HEK293 (cell line): Measurements from ENCODE around the gene CTPS1.

Experiments used
- EGR2 ChIP-seq: fragments of 450-650 bp; formaldehyde crosslinking; IDR thresholded peaks from 2 replicates; pipeline ENCODE4 v1.5.1; 2016; ENCODE audit warnings: low read depth, missing biosample characterization, missing genetic modification characterization
- HOXA7 ChIP-seq: sonication (generic); formaldehyde crosslinking; IDR thresholded peaks from 2 replicates; pipeline ENCODE4 v1.8.1; 2022; ENCODE audit warnings: missing genetic modification reagents, borderline replicate concordance
- KLF9 ChIP-seq: fragments of 450-650 bp; formaldehyde crosslinking; IDR thresholded peaks from 2 replicates; pipeline ENCODE4 v1.5.1; 2016; ENCODE audit warnings: missing biosample characterization, missing genetic modification characterization, low read depth
- MYNN ChIP-seq: fragments of 450-650 bp; formaldehyde crosslinking; IDR thresholded peaks from 2 replicates; pipeline ENCODE4 v1.5.1; 2016; ENCODE audit warnings: missing biosample characterization, missing genetic modification characterization, borderline replicate concordance
- OVOL3 ChIP-seq: fragments of 450-650 bp; formaldehyde crosslinking; IDR thresholded peaks from 2 replicates; pipeline ENCODE4 v1.5.1; 2016; ENCODE audit warnings: missing biosample characterization, missing genetic modification characterization
- SETDB1 ChIP-seq: IDR thresholded peaks from one replicate; pipeline ENCODE4 v1.6.1; 2017; ENCODE audit warnings: mild to moderate bottlenecking, low read length, moderate library complexity, mixed read lengths; ENCODE audit not compliant: insufficient read length
- ZBTB1 ChIP-seq: fragments of 450-650 bp; formaldehyde crosslinking; IDR thresholded peaks from 2 replicates; pipeline ENCODE4 v1.5.1; 2016; ENCODE audit warnings: missing biosample characterization, missing genetic modification characterization
- ZBTB48 ChIP-seq: fragments of 450-650 bp; formaldehyde crosslinking; IDR thresholded peaks from 2 replicates; pipeline ENCODE4 v1.5.1; 2016; ENCODE audit warnings: missing biosample characterization, missing genetic modification characterization
- ZNF19 ChIP-seq: fragments of 450-650 bp; formaldehyde crosslinking; IDR thresholded peaks from 2 replicates; pipeline ENCODE4; 2016; ENCODE audit warnings: missing biosample characterization, missing genetic modification characterization, low read depth
- ZNF221 ChIP-seq: fragments of 450-650 bp; formaldehyde crosslinking; IDR thresholded peaks from 2 replicates; pipeline ENCODE4 v1.5.1; 2017; ENCODE audit warnings: missing biosample characterization, missing genetic modification characterization, borderline replicate concordance
- ZNF223 ChIP-seq: fragments of 450-650 bp; formaldehyde crosslinking; IDR thresholded peaks from 2 replicates; pipeline ENCODE4 v1.5.1; 2016; ENCODE audit warnings: missing biosample characterization, missing genetic modification characterization
- ZNF23 ChIP-seq: fragments of 450-650 bp; formaldehyde crosslinking; IDR thresholded peaks from 2 replicates; pipeline ENCODE4 v1.5.1; 2016; ENCODE audit warnings: missing biosample characterization, missing genetic modification characterization, borderline replicate concordance
- ZNF302 ChIP-seq: fragments of 450-650 bp; formaldehyde crosslinking; IDR thresholded peaks from 2 replicates; pipeline ENCODE4 v1.5.1; 2016; ENCODE audit warnings: missing biosample characterization, missing genetic modification characterization, low read depth
- ZNF37A ChIP-seq: fragments of 450-650 bp; IDR thresholded peaks from 2 replicates; pipeline ENCODE4 v1.5.1; 2018; ENCODE audit warnings: missing biosample characterization, missing genetic modification characterization
- ZNF391 ChIP-seq: fragments of 450-650 bp; formaldehyde crosslinking; IDR thresholded peaks from 2 replicates; pipeline ENCODE4 v1.5.1; 2016; ENCODE audit warnings: low read depth, missing biosample characterization, missing genetic modification characterization, borderline replicate concordance
- ZNF48 ChIP-seq: fragments of 450-650 bp; formaldehyde crosslinking; IDR thresholded peaks from 2 replicates; pipeline ENCODE4 v1.5.1; 2016; ENCODE audit warnings: missing biosample characterization, missing genetic modification characterization
- ZNF529 ChIP-seq: fragments of 450-650 bp; formaldehyde crosslinking; IDR thresholded peaks from 2 replicates; pipeline ENCODE4 v1.5.1; 2017; ENCODE audit warnings: missing genetic modification characterization, missing biosample characterization; ENCODE audit not compliant: insufficient replicate concordance
- ZNF549 ChIP-seq: fragments of 450-650 bp; IDR thresholded peaks from 2 replicates; pipeline ENCODE4 v1.5.1; 2018; ENCODE audit warnings: missing biosample characterization, missing genetic modification characterization, mild to moderate bottlenecking, inconsistent platforms, moderate library complexity
- ZNF555 ChIP-seq: fragments of 450-650 bp; formaldehyde crosslinking; conservative IDR thresholded peaks from 2 replicates; pipeline ENCODE4 v1.5.1; 2017; ENCODE audit warnings: missing biosample characterization, mild to moderate bottlenecking, missing genetic modification characterization, inconsistent platforms
- ZNF629 ChIP-seq: fragments of 450-650 bp; formaldehyde crosslinking; IDR thresholded peaks from 2 replicates; pipeline ENCODE4 v1.5.1; 2017; ENCODE audit warnings: missing biosample characterization, missing genetic modification characterization
- ZNF670 ChIP-seq: fragments of 450-650 bp; formaldehyde crosslinking; IDR thresholded peaks from 2 replicates; pipeline ENCODE4 v1.5.1; 2016; ENCODE audit warnings: missing biosample characterization, missing genetic modification characterization, low read depth
- ZNF677 ChIP-seq: fragments of 450-650 bp; IDR thresholded peaks from 2 replicates; pipeline ENCODE4 v1.5.0; 2018; ENCODE audit warnings: missing biosample characterization, mild to moderate bottlenecking, missing genetic modification characterization, moderate library complexity
- TF ChIP-seq, protein P1 (sequence below): sonication (generic); formaldehyde crosslinking; IDR thresholded peaks from 2 replicates; pipeline ENCODE4 v1.8.1; 2022; ENCODE audit warnings: mild to moderate bottlenecking, moderate library complexity, missing genetic modification reagents
- TF ChIP-seq, protein P2 (sequence below): fragments of 450-650 bp; formaldehyde crosslinking; IDR thresholded peaks from 2 replicates; pipeline ENCODE4 v1.5.1; 2016; ENCODE audit warnings: missing biosample characterization, missing genetic modification characterization
- TF ChIP-seq, protein P3 (sequence below): fragments of 450-650 bp; formaldehyde crosslinking; IDR thresholded peaks from 2 replicates; pipeline ENCODE4 v1.5.1; 2016; ENCODE audit warnings: missing biosample characterization, missing genetic modification characterization
- TF ChIP-seq, protein P4 (sequence below): fragments of 450-650 bp; formaldehyde crosslinking; IDR thresholded peaks from 2 replicates; pipeline ENCODE4 v1.5.1; 2017; ENCODE audit warnings: missing biosample characterization, missing genetic modification characterization
- TF ChIP-seq, protein P5 (sequence below): fragments of 450-650 bp; formaldehyde crosslinking; IDR thresholded peaks from 2 replicates; pipeline ENCODE4 v1.5.1; 2016; ENCODE audit warnings: missing biosample characterization, missing genetic modification characterization
- TF ChIP-seq, protein P6 (sequence below): fragments of 450-650 bp; formaldehyde crosslinking; IDR thresholded peaks from 2 replicates; pipeline ENCODE4 v1.5.1; 2017; ENCODE audit warnings: missing biosample characterization, missing genetic modification characterization
- TF ChIP-seq, protein P7 (sequence below): fragments of 450-650 bp; formaldehyde crosslinking; IDR thresholded peaks from 2 replicates; pipeline ENCODE4 v1.5.1; 2016; ENCODE audit warnings: missing biosample characterization, missing genetic modification characterization

CTPS1 gene

DNA sequence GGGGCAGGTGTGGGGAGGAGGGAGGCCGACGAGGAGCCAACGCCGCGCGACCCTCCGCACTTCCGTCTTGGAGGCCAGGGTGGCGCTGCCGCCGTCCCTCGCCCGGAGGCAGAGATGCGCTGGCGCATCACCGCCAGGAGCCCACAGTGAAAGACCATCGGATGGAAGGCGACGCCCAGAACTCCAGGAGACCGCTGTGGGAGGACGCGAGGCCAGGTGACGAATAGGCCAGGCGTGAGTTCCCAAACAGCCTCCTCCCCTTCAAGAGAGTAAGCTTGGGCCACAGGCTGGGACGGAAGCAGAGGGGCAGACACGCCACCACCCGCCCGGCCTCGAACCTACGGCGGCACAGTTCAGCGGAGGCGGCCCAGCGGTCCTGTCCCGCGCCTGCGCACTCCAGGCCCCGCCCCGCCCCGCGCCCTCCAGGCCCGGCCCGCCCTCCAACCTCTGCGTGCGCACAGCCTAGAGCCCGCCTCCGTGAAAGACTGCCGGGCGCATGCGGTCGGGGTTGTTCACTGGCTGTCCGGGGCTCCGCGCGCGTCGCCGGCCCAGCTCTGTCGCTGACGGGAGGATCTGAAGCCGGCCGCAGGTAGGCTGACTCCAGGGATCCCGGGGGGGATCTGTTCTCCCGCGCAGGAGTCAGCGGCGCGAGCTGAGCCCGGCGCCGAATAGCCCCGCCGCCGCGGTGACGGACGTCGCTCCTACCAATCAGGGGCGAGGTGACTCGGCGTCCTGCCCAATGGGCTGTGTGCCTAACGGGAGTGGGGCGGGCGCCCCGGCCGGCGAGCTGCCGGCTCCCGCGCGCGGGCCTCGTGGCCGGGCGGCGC lies at the start of gene CTPS1 (continued):
- no peak for TF ChIP-seq ZNF391 (tag by site-specific recombination)
- TF ChIP-seq, protein P1, sequence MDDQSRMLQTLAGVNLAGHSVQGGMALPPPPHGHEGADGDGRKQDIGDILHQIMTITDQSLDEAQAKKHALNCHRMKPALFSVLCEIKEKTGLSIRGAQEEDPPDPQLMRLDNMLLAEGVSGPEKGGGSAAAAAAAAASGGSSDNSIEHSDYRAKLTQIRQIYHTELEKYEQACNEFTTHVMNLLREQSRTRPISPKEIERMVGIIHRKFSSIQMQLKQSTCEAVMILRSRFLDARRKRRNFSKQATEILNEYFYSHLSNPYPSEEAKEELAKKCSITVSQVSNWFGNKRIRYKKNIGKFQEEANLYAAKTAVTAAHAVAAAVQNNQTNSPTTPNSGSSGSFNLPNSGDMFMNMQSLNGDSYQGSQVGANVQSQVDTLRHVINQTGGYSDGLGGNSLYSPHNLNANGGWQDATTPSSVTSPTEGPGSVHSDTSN = no peak; the same call in 1 of the 2 replicates
- no peak for TF ChIP-seq ZNF549 (tag by site-specific recombination)
- TF ChIP-seq ZNF529 (tag by site-specific recombination) = no peak
- TF ChIP-seq HOXA7 = no peak
- TF ChIP-seq SETDB1 = peak; percentile 24
- TF ChIP-seq ZNF223 = no peak
- no peak for TF ChIP-seq ZNF302 (tag by site-specific recombination)
- no peak for TF ChIP-seq ZNF555
- TF ChIP-seq ZBTB1 (tag by site-specific recombination) = no peak
- no peak for TF ChIP-seq ZBTB48 (tag by site-specific recombination)
- TF ChIP-seq OVOL3 (tag by site-specific recombination) = peak; percentile 100
- no peak for TF ChIP-seq ZNF37A (tag by site-specific recombination)
- TF ChIP-seq, protein P2, sequence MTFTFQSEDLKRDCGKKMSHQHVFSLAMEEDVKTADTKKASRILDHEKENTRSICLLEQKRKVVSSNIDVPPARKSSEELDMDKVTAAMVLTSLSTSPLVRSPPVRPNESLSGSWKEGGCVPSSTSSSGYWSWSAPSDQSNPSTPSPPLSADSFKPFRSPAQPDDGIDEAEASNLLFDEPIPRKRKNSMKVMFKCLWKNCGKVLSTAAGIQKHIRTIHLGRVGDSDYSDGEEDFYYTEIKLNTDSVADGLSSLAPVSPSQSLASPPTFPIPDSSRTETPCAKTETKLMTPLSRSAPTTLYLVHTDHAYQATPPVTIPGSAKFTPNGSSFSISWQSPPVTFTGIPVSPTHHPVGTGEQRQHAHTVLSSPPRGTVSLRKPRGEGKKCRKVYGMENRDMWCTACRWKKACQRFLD (tag by site-specific recombination) = peak; percentile 90
- no peak for TF ChIP-seq ZNF23 (tag by site-specific recombination)
- peak; percentile 58 for TF ChIP-seq KLF9 (tag by site-specific recombination)
- TF ChIP-seq EGR2 (tag by site-specific recombination) = peak; percentile 62
- no peak for TF ChIP-seq ZNF221 (tag by site-specific recombination)
- TF ChIP-seq, protein P3, sequence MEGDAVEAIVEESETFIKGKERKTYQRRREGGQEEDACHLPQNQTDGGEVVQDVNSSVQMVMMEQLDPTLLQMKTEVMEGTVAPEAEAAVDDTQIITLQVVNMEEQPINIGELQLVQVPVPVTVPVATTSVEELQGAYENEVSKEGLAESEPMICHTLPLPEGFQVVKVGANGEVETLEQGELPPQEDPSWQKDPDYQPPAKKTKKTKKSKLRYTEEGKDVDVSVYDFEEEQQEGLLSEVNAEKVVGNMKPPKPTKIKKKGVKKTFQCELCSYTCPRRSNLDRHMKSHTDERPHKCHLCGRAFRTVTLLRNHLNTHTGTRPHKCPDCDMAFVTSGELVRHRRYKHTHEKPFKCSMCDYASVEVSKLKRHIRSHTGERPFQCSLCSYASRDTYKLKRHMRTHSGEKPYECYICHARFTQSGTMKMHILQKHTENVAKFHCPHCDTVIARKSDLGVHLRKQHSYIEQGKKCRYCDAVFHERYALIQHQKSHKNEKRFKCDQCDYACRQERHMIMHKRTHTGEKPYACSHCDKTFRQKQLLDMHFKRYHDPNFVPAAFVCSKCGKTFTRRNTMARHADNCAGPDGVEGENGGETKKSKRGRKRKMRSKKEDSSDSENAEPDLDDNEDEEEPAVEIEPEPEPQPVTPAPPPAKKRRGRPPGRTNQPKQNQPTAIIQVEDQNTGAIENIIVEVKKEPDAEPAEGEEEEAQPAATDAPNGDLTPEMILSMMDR = peak; percentile 95
- TF ChIP-seq, protein P4, sequence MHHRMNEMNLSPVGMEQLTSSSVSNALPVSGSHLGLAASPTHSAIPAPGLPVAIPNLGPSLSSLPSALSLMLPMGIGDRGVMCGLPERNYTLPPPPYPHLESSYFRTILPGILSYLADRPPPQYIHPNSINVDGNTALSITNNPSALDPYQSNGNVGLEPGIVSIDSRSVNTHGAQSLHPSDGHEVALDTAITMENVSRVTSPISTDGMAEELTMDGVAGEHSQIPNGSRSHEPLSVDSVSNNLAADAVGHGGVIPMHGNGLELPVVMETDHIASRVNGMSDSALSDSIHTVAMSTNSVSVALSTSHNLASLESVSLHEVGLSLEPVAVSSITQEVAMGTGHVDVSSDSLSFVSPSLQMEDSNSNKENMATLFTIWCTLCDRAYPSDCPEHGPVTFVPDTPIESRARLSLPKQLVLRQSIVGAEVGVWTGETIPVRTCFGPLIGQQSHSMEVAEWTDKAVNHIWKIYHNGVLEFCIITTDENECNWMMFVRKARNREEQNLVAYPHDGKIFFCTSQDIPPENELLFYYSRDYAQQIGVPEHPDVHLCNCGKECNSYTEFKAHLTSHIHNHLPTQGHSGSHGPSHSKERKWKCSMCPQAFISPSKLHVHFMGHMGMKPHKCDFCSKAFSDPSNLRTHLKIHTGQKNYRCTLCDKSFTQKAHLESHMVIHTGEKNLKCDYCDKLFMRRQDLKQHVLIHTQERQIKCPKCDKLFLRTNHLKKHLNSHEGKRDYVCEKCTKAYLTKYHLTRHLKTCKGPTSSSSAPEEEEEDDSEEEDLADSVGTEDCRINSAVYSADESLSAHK (tag by site-specific recombination) = no peak
- TF ChIP-seq MYNN (tag by site-specific recombination) = no peak
- TF ChIP-seq, protein P5, sequence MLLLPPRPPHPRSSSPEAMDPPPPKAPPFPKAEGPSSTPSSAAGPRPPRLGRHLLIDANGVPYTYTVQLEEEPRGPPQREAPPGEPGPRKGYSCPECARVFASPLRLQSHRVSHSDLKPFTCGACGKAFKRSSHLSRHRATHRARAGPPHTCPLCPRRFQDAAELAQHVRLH = 0 out of 2 replicates have a peak, but pooled peaks have one; percentile 50
- TF ChIP-seq, protein P6, sequence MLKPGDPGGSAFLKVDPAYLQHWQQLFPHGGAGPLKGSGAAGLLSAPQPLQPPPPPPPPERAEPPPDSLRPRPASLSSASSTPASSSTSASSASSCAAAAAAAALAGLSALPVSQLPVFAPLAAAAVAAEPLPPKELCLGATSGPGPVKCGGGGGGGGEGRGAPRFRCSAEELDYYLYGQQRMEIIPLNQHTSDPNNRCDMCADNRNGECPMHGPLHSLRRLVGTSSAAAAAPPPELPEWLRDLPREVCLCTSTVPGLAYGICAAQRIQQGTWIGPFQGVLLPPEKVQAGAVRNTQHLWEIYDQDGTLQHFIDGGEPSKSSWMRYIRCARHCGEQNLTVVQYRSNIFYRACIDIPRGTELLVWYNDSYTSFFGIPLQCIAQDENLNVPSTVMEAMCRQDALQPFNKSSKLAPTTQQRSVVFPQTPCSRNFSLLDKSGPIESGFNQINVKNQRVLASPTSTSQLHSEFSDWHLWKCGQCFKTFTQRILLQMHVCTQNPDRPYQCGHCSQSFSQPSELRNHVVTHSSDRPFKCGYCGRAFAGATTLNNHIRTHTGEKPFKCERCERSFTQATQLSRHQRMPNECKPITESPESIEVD = no peak
- no peak for TF ChIP-seq ZNF19
- TF ChIP-seq ZNF677 (tag by site-specific recombination) = no peak
- no peak for TF ChIP-seq ZNF48
- TF ChIP-seq, protein P7, sequence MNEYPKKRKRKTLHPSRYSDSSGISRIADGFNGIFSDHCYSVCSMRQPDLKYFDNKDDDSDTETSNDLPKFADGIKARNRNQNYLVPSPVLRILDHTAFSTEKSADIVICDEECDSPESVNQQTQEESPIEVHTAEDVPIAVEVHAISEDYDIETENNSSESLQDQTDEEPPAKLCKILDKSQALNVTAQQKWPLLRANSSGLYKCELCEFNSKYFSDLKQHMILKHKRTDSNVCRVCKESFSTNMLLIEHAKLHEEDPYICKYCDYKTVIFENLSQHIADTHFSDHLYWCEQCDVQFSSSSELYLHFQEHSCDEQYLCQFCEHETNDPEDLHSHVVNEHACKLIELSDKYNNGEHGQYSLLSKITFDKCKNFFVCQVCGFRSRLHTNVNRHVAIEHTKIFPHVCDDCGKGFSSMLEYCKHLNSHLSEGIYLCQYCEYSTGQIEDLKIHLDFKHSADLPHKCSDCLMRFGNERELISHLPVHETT (tag by site-specific recombination) = no peak
- TF ChIP-seq ZNF629 (tag by site-specific recombination) = peak; percentile 50; the same call in 1 of the 2 replicates
- TF ChIP-seq ZNF670 (tag by site-specific recombination) = no peak
